Embryonic facial prominence (tissue), 1 donor: ENCODE measurements around the gene ABCA4.

Experiments used
- DNase-seq: peaks from one replicate; pipeline ENCODE4 v3.0.0-alpha.2; 2016; ENCODE audit errors: extremely low spot score

The ABCA4 gene

DNA sequence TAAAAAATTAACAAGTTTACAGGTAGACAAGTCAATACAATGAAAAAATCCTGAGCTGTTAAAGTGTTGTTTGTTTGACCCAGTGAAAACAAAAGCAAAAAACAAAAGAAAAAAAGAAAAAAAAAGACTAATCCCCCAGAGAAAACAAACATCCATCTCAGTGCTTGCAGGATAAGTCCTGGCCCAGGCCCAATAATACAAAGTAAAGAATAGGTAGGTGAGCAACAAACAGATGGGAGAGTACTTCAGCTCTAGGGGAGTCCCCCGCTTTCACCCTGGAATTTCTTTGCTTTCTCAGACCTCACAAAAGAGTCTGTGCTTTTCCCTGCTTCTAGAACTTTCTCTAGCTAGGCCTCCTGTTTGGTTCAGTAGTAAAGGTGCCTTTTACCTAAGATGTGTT, 70.3 kb downstream of the ABCA4 start:
- no peak for DNase-seq

DNA sequence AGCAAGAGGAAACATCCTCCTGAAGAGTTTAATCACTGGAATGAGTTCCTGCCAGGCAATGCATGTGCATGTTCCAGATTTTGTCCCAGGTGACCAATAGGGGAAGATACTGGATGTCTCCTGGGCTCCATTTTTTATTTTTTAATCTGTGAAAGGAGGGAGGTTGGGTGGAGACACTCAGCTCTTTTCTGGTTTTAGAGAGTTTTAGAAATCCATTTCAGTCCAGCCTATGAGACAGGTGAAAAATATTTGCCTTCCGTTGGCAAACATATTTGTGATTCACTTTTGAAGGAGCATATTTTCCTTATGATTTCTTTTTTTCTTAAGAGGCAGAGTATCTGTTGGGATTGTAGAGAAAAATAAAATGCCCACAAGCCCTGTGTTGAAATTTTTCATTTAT, 70.7 kb downstream of the ABCA4 start:
- DNase-seq, result no peak

DNA sequence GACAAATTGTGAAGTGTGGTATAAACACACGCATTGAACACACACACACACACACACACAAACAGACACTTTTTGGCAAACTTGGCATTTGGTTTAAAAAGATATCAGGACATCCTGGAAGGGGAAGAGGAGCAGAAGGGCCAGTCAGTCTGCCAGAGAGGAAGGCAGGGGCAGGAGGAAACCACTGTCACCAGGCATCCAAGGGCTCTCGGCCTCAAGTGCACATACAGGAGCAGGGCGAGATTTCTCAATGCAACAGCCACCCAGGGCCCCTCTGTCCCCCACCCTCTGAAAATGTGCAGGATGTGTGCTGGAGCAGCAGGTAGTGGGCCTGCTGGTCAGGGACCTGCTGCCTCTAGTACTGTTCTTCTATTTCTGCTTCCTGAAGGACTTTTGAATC, 71.2 kb downstream of the ABCA4 start:
- DNase-seq, result no peak

DNA sequence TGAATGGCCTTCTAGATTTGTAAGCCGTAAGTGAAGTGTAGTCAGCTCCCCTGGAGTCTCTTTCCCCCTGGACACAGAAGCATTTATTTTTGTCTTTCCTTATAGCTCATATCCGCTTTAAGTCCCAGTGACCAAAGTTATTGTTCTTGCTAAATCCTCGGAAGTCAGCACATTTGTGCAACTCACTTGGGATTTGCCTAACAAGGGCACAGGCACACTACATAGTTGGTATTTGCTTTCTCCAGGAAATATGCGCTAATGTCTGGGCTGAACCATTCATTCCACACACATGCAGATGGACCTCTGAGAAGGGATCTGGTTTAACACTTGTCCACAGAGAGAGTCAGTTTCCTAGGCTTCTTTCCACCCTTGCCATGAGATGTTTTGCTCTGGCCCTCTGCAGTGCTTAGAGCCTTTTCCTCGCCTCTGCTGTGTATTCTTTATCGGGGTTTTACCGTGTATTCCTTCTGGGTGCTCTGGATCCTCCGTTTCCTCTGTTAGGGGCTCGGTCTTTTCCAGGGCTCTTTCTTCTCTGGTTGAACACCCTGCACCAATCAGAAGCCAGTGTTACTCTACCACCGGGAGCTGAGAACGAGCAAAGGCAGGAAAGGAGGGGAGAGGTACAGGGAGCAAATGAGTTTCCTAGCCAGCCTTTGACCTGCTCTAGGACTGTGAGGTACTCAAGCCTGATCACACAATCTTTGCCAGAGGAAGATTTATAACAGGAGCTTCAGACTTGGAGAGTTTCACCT, 72.4 kb downstream of the ABCA4 start:
- DNase-seq, result no peak

DNA sequence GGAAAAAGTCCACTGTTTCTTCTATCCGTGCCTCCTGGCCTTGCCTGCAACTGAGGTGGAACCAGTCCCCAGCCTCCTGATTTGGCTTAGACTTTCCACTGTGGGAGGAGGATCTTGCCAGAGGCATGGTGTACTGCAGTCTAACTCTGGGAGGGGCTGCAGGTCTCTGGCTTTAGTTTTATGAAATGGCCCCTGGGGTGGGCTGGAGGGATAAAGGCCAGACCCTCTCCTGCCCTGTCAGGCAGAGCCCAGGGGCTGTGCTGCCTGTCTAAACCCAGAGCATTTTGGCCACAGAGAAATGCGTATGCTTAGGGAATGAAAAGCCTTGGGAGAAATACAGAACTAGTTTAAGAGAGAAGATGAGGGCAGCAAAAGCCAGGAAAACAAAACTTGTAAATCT, 73.0 kb downstream of the ABCA4 start:
- no peak for DNase-seq

DNA sequence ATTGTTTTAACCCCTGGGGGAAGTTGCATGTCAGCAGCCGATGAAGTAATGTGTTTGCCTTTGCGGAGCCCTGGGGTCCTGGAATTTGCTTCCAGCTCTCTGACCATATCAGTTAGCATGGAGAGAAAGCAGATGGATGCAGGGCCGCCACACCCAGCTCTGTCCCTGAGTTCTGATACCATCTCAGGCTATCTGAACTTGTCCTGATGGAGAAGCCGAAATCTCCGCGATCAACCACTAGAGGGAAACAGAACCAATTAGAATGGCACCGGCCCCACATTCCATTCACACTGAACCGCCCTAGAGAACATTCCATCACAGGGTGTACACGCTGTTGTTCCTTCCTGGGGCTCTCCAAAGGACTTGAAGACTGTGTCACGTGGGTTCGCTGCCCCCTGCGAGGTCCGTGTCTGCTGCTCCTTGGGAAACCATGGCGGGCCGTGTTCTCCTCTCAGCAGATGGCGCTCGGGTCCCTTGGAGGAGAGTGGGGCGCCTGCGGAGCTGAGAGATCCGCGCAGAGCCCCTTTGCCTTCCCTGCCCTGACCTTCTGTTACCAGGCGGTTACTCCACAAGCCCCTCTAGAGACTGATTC, 75.4 kb downstream of the ABCA4 start:
- DNase-seq, result peak; percentile 70

DNA sequence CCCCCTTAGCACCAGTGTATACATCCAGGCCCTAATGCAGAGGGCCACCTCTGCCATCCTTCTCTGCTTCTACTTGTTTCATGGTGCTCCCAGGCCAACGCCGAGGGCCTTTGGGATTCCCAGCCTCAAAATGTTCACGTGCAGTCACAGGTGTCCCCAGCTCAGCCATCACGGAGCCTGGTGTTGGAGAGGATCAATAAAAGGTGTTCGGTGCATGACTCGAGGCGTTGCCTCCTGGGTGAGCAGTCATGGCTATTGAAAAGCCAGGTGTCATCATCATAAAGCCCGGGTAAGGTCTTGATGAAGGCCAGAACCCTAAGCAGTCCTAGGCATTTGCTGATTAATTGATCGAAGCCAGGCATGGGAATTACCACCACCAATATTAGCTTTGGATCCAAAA, 76.1 kb downstream of the ABCA4 start:
- no peak for DNase-seq

DNA sequence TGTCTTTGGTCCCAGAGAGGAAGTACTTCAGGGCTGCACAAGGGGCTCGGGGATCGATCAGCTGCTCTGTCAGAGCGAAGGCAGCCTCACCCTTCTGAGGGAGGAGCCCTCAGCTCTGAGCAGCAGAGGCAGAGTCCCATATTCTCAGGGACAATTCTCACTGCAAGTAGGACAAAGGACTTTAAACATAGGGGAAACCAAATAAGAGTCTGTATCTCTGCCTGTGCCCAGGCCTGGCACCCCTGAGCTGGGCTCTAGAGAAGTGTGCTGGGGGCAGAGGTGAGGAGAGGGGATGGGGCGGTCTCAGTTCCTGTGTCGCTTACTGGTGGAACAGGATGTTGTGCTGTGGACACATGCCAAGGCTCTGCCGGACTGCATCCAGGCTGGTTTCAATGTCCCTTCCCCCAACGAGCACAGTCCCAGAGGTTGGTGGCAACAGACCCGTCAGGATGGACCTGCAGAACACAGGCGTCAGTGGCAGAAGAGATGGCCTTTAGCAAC, 76.6 kb downstream of the ABCA4 start:
- DNase-seq, result no peak

DNA sequence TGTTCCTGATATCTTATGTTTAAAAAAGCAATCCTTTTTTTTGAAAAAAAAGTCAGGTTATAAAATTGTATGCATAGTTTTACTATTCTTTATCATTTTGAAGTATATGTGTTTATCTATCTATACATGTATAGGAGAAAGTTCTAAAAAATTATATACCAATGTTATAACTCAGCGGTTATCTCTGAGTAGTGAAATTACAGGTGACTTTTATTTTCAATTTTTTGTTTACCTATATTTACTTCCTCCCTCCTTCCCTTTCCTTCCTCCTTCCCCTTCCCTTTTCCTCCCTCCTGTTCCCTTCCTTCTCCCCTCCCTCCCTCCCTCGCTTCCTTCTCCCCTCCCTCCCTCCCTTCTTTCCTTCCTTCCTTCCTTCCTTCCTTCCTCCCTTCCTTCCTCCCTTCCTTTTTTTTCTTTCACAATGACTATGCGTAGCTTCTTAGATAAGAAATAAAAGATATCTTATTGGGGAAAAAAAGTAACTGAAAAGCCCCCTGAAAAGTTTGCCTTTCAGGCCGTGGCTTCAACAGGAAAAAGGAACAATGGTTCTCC, 77.1 kb downstream of the ABCA4 start:
- DNase-seq, result no peak

DNA sequence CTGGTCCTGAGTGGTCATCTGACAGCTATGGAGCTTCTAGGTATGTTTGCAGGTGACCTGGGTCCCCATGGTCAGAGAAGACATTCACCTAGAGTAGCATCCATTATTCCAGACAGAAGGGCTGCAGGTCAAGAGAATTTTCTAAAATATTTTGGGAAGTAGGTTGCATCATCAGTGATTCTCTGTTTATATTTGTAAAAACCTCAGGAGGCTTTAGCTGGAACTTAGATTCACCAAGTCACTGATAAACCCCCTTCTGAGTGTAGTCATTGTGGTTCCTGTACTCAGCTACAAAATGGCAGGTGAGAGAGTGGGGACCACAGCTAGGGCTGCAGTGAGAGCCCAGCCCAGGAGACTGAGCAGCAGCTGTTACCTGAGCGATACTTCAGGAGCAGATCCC, 78.6 kb downstream of the ABCA4 start:
- DNase-seq, result no peak

DNA sequence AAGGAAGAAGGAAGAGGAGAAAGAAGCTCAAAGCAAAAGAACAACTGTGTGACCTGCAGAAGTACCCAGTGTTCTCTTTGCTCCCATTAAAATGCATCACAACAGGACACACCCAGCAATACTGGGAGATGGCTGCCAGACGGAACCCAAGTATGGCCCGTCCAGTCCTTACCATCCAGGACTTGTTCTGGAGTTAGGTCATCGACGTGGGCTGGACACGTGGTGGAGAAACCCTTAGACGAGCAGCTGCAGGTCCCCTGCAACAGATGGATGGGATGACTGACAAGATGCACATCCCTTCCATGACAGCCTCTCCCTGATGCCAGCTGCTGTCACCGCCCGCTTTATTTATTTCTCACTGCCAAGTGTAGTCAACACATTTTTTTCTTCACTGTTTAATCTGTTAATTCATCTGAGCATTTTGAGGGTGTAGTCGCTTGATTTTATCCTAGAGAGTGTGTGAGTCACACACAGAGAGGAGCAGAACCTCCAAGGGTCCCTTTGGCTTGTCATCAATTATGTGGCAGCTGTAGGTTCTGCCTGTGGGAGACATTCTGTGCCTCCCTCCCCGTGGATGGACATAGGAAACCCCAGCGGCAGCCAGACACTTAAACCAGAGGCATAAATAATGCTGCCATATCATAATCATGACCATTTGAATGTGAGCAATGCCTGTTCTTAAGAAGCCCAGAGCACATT, 80.9 kb downstream of the ABCA4 start:
- DNase-seq, result no peak

DNA sequence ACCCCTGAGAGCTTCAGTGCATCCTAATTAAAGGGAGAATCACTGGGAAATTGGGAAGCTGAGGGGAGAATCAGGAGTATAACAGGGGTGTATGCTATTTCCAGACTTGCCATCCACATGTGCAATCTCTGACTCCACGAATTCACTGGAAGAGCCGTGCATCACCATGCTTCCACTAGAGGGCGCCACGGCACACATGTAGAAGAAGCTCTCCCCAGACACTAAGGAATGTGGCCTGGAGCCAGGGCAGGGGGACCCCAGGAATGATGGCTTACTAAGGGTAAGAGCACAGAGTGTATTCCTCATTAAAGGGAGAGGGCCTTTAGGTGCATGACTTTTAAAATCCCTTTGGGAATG, 81.5 kb downstream of the ABCA4 start:
- DNase-seq, result peak; percentile 20

DNA sequence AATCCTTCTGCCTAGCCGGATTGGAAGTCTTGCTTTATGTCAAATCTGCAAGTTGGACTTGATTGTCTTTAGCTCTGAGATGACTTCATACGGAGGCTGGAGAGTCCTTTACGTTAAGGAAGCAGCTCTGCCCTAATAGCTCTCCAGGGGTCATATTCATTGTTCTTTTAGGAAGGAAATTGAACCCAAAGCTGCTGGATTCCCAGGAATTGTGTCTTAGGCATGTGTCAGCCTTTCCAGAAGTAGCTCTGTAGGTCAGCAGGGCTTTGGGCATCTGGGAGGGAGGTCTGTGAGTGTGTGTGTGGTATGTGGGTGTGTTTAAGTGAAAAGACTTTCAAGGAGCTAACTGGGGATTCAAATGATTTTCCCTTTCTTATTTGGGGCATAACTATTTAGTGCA, 82.4 kb downstream of the ABCA4 start:
- DNase-seq, result no peak

DNA sequence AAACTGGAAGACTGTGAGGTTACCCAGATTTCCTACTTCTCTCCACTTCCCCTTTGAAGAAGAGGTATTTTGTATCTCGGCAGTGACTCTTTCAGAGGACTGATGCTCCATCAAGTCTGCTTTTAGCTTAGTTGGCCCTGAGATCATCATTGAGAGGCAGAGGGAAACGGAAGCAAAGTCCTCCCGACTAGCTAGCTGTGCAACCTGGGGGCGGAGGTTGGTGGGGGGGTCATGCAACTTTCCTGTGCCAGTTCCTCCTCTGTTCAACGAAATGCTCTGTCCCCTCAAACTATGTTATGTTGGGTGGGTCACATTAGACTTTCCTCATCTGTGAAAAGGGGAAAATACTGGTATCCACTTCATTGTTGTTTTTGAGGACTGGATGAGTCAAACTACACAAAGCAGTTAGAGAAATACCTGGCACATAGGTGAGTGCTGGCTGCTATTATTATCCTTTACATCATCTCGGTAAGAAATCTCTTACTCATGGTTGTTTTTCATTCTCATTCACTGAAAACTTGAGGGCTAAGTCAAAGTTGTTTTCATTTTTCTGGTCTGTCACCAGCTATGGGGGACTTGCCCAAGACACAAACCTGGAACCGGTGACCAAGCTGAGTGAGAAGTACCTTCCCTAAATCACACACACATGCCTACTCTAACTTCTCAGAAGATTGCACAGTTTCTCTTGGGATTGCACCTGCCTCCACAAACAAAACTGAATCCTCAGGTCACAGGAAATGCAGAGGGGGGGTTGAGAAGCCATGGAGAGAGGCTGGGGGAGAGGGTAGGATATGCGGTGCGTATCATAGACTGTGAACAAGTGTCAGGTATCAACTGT, 83.3 kb downstream of the ABCA4 start:
- no peak for DNase-seq

DNA sequence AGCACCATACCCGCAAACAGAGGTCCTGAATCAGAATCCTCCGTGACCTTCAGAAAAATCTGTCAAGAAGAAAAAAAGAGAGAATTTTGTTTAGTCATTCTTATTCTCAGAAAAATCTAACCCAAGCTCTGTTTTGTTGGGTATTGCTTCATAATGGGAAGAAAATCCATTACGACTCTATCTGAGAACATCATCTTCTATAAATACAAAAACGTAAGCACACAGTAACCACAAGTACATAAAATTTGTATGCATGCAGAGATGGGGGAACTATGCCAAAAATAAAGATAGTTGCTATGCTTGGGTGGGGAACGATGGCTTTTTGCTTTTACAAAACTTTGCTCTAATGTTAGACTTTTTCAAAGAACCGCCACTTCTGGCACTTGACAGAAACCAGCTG, 84.2 kb downstream of the ABCA4 start:
- DNase-seq, result no peak

DNA sequence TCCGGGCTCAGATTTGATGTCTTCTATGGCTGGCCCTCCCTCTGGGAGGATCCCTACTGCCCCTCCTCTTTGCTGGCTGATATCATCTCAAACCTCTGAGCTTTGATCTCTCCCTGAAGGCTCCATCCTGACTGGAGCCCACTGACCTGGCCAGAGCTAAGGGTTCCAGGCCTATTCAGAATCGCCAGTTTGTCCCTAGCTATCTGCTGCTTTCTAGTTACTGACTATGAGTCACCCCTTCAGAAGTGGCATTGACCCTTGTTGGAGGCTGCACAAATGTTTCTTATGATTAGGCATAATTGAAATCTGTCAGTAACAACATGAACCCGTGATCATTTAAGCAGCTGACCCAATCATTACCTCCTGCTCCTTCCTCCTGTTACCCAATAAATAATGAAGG, 87.1 kb downstream of the ABCA4 start:
- DNase-seq, result no peak

DNA sequence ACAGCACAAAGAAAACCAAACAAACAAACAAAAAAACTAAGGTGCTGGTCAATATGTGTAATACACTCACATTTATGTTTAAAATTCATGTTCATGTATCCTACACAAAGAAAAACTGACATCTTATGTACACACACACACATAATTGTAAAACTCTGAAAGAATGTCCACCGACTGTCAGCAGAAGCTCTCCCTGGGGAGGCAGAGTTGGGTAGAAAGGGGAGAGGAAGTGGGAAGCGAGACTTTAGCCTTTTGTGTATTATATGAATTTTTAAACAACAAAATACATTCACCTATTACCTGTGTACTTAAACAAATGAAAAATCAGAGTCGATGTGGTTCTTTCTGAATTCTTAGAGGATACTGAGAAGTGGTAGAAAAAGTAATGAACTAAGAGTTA, 88.3 kb downstream of the ABCA4 start:
- DNase-seq, result no peak

DNA sequence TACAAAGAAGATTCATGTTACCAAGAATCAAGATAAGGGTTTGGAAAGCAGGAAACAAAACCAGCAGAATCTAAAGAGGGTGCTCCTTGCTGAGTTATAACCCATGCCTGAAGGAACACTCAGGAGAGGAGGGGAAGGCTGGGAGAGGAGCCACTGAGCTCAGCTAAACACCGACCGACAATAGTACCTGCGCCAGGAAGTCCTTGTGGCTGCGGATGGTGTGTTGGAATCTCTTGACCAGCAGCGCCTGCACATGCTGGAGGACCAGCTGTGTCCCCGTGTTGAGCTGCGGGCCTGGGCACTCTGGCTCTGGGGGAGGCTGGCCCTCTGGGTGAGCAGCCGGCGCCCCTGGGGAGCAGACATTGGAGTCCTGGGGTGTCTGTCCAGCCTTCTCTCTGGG, 89.4 kb downstream of the ABCA4 start:
- no peak for DNase-seq

DNA sequence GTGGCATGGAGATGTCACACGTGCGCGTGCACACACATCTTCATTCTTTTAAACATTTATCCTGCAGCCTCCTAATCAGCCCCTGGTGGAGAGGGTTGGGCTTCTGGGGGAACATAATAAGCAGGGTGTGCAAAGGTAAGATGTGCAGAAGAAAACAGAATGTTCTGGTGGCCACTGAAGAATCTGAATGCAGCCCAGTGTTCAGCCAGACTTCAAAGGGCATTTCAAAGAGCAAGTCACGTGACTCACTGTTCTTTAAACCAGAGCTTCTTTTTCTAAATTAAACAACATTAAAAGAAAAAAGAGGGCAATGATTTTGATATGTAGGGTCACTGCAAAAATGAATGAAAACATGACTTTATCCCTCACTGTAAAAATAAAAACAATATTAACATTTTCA, 89.8 kb downstream of the ABCA4 start:
- no peak for DNase-seq

DNA sequence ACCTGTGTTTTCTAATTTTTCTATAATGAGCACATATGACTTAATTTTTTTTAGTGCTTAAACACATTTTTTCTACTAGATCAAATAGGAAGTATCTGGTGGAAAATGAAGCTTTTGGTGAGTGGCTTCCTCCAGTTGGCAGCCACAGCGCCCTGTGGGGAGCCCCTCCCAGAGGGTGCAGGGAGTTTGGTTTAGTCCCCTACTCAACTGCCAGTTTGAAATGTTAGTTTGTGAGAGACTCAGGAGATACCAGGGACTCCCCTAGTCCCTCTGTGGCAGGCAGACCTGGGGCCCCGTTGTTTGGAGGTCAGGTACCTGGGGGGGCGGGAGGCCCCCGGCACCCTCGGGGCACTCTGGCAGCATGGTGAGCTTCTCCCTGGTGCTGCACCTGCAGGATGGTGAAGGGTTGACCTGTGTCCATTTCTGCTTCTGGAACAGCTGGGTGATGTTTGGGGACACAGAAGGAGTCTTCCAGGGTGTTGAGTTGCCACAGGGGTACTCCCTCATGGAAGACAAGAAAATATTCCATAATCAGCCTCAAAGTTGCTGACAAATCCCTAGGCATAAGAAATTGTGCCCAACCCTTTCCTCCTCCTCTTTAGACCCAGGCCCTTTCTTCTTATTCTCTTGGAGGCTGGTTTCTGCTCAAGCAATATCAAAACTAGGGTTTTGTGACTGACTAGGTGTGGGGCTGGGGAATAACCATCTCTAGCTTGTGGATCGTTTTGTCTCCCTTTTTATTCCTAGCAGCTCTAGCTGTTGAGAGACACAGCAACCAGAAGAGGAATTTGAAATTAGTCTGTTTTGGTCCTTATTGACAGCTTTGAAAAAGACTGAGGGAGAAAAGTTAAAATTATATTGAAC, 91.6 kb downstream of the ABCA4 start:
- no peak for DNase-seq
